ENCODE data around the gene DDRGK1. TPM values are rescaled to one million over a fixed set of nuclear protein-coding genes. Genes with fewer than 3 reads are reported as not detected.

DDRGK1 gene
- polyA plus RNA-seq, 3 donors from 2014 or later: 45.6 to 63.1 (median 48.0) TPM

GRCh38 chr20:3150908-3151307, 53.6 kb downstream of the DDRGK1 start:
- H3K27me3 Mint-ChIP-seq (ENCODE audit: low read depth in 3 of 3): no peaks in the 10 kb centered on the region
- H3K4me1 Mint-ChIP-seq: peaks cover 44 to 89% of the 10 kb centered on the region in 2 donors
- peaks cover 0 to 25% (median 12%) of the 10 kb centered on the region in 3 donors for H3K36me3 Mint-ChIP-seq
- no peaks in the 10 kb centered on the region for H3K9me3 Mint-ChIP-seq
- peak overlapping the region in 1 of 6 donors; percentile 67 for H3K27ac Mint-ChIP-seq
- H3K4me3 Mint-ChIP-seq: no peak overlapping the region
- DNase-seq: no peak

GRCh38 chr20:3146732-3147341, 57.6 kb downstream of the DDRGK1 start:
- H3K4me3 Mint-ChIP-seq: no peak overlapping the region
- peaks cover 0 to 25% (median 12%) of the 10 kb centered on the region in 3 donors for H3K36me3 Mint-ChIP-seq
- H3K4me1 Mint-ChIP-seq: peaks cover 27 to 68% of the 10 kb centered on the region in 2 donors
- no peak for DNase-seq
- H3K27ac Mint-ChIP-seq: no peak overlapping the region
- H3K9me3 Mint-ChIP-seq: no peaks in the 10 kb centered on the region
- H3K27me3 Mint-ChIP-seq (ENCODE audit: low read depth in 3 of 3): no peaks in the 10 kb centered on the region

- no peak overlapping the region for H3K4me3 Mint-ChIP-seq
- no peaks in the 10 kb centered on the region for H3K27me3 Mint-ChIP-seq (ENCODE audit: low read depth in 3 of 3)
- peaks cover 0 to 3% (median 3%) of the 10 kb centered on the region in 3 donors for H3K36me3 Mint-ChIP-seq
- no peaks in the 10 kb centered on the region for H3K9me3 Mint-ChIP-seq
- no peak overlapping the region for H3K27ac Mint-ChIP-seq
- DNase-seq: no peak
- H3K4me1 Mint-ChIP-seq: peaks cover 20 to 37% of the 10 kb centered on the region in 2 donors
These were observed 62.7 kb downstream of the DDRGK1 start for GRCh38 chr20:3141757-3142156.

Other genes starting within 250 kb of the DDRGK1 start
- gene GNRH2, start 161.1 kb downstream of the DDRGK1 start, polyA plus RNA-seq: not detected
- 10 to 100 TPM; 65.2 to 76.5 (median 70.7) TPM for gene MRPS26, start 158.6 kb downstream of the DDRGK1 start, polyA plus RNA-seq
- 1 to 10 TPM in 1 of 3 donors, not detected in 2; 1.1 TPM for gene OXT, start 133.1 kb downstream of the DDRGK1 start, polyA plus RNA-seq
- gene AVP, start 120.0 kb downstream of the DDRGK1 start, polyA plus RNA-seq: not detected
- gene FASTKD5, start 44.8 kb downstream of the DDRGK1 start, polyA plus RNA-seq: 10 to 100 TPM; 12.2 to 26.5 (median 20.5) TPM
- gene UBOX5, start 44.8 kb downstream of the DDRGK1 start, polyA plus RNA-seq: 1 to 10 TPM; 2.3 to 7.0 (median 4.9) TPM
- not detected for gene LZTS3, start 31.1 kb downstream of the DDRGK1 start, polyA plus RNA-seq
- gene ITPA, start 4.8 kb upstream of the DDRGK1 start, polyA plus RNA-seq: 10 to 100 TPM; 75.0 to 84.5 (median 76.3) TPM
- gene SLC4A11, start 34.5 kb upstream of the DDRGK1 start, polyA plus RNA-seq: not detected
- gene DNAAF9, start 203.0 kb upstream of the DDRGK1 start, polyA plus RNA-seq: under 1 TPM in 2 of 3 donors, not detected in 1; 0.26 to 0.74 TPM